Gastroesophageal sphincter (tissue), 4 donors: Measurements from ENCODE around the gene MARK2. TPM values are rescaled to one million over a fixed set of nuclear protein-coding genes. Genes with fewer than 3 reads are reported as not detected.

Experiments
- ATAC-seq: fragments of 150-250 bp; one replicate; pipeline ENCODE4 v1.9.1; 2016; ENCODE audit warnings: mild to moderate bottlenecking, moderate library complexity
- H3K27ac ChIP-seq, 4 donors: fragments of 200-600 bp; sonication (generic) in 3 of 4; 1 replicate in 3 of 4; 2 replicates in 1 of 4; pipeline ENCODE4 v1.5.1; 2016 to 2019
- H3K27me3 ChIP-seq: fragments of 200-600 bp; sonication (generic); one replicate; pipeline ENCODE4 v1.5.1; 2019
- H3K36me3 ChIP-seq, 2 donors: fragments of 200-600 bp; sonication (generic); one replicate each; pipeline ENCODE4 v1.5.1; 2019; ENCODE audit warnings: control low read depth in 1 of 2
- H3K4me1 ChIP-seq, 3 donors: fragments of 200-600 bp; sonication (generic); 1 replicate in 2 of 3; 2 replicates in 1 of 3; pipeline ENCODE4 v1.5.1; 2016 to 2019; ENCODE audit warnings: control low read depth in 2 of 3
- H3K4me3 ChIP-seq, 2 donors: fragments of 200-600 bp; sonication (generic); one replicate each; pipeline ENCODE4 v1.5.1; 2019; ENCODE audit warnings: mild to moderate bottlenecking in 1 of 2, moderate library complexity in 1 of 2
- H3K9me3 ChIP-seq, 3 donors: fragments of 200-600 bp; sonication (generic); one replicate each; pipeline ENCODE4 v1.5.1; 2017 to 2019; ENCODE audit warnings: control low read depth in 2 of 3
- EP300 ChIP-seq: sonication (generic); formaldehyde crosslinking; IDR thresholded peaks from one replicate; pipeline ENCODE4 v1.6.1; 2017; ENCODE audit warnings: antibody characterized with exemption, mild to moderate bottlenecking
- POLR2A ChIP-seq, 2 donors: fragments of 450-650 bp; IDR thresholded peaks; one replicate each; pipeline ENCODE4 v1.6.1; 2017; ENCODE audit warnings: antibody characterized with exemption in 2 of 2, mild to moderate bottlenecking in 2 of 2, moderate library complexity in 1 of 2
- POLR2AphosphoS5 ChIP-seq: sonication (generic); formaldehyde crosslinking; IDR thresholded peaks from one replicate; pipeline ENCODE4 v1.6.1; 2017; ENCODE audit warnings: antibody characterized with exemption
- WGBS, 2 donors: methylation state at CpG; one replicate each; pipeline ENCODE4 v1.1.5; 2018; ENCODE audit warnings: low coverage in 1 of 2; 5-methylcytosine and 5-hydroxymethylcytosine counted together
- total RNA-seq, 4 donors: library from RNA; depleted of rRNA; stranded (reverse); fragments of >200 nt; gene quantifications; one replicate each; pipeline ENCODE4 v1.1.0, GENCODE V29; 2016
- TF ChIP-seq, protein P1 (sequence below), 4 experiments: fragments of 200-600 bp in 2 of 4; fragments of 450-650 bp in 2 of 4; sonication (generic) in 1 of 4; IDR thresholded peaks; one replicate each; pipeline ENCODE4 v1.5.1; 2017 to 2019; ENCODE audit warnings: antibody characterized with exemption in 4 of 4, mild to moderate bottlenecking in 2 of 4, moderate library complexity in 2 of 4

MARK2 gene
- total RNA-seq, 4 donors from 2014 or later, result 17.4 to 42.5 (median 23.8) TPM

DNA sequence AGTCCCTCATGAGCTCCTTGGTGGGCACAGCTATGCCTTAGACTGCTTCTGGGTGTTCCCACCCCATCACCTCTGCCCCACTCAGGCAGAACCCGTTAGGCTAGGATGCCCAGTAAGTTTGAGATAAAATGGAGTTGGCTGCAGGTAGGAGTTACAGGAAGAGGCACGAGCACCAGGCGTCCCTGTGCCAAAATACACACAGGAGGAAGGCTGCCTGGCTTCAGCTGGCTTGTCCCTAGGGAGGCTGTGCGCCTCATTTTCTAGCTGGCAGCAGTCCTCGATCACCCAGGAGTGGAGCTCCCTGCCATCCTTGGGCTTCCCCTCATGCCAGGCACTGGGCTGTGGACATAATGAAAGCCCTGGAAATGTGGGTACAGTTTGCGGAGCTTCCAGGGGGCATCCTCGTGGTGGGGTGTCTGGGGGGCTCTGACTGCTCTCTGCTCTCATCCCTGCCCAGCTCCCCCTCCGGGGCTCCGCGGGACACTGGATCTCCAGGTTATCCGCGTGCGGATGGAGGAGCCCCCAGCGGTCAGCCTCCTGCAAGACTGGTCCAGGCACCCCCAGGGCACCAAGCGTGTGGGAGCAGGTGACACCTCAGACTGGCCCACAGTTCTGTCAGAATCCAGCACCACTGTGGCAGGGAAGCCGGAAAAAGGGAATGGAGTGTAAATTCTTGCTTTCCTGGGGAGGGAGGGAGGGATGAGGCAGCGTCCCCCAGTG is 12.3 kb upstream of the MARK2 start:
- Histone ChIP-seq H3K4me1 (no peaks in the 10 kb centered on the region), H3K27me3 (no peaks in the 10 kb centered on the region), H3K4me3 (no peak overlapping the region), H3K36me3 (peaks cover 0 to 69% of the 10 kb centered on the region in 2 donors), H3K9me3 (no peaks in the 10 kb centered on the region), H3K27ac (no peak overlapping the region)
- 83 to 100% methylated on average over 1 to 2 of the region's 17 CpGs for WGBS, 2 donors
- TF ChIP-seq, protein P1, sequence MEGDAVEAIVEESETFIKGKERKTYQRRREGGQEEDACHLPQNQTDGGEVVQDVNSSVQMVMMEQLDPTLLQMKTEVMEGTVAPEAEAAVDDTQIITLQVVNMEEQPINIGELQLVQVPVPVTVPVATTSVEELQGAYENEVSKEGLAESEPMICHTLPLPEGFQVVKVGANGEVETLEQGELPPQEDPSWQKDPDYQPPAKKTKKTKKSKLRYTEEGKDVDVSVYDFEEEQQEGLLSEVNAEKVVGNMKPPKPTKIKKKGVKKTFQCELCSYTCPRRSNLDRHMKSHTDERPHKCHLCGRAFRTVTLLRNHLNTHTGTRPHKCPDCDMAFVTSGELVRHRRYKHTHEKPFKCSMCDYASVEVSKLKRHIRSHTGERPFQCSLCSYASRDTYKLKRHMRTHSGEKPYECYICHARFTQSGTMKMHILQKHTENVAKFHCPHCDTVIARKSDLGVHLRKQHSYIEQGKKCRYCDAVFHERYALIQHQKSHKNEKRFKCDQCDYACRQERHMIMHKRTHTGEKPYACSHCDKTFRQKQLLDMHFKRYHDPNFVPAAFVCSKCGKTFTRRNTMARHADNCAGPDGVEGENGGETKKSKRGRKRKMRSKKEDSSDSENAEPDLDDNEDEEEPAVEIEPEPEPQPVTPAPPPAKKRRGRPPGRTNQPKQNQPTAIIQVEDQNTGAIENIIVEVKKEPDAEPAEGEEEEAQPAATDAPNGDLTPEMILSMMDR (IDR thresholded peaks at IDR 0.05), result no peak
- TF ChIP-seq POLR2AphosphoS5, result no peak
- ATAC-seq, result no peak

DNA sequence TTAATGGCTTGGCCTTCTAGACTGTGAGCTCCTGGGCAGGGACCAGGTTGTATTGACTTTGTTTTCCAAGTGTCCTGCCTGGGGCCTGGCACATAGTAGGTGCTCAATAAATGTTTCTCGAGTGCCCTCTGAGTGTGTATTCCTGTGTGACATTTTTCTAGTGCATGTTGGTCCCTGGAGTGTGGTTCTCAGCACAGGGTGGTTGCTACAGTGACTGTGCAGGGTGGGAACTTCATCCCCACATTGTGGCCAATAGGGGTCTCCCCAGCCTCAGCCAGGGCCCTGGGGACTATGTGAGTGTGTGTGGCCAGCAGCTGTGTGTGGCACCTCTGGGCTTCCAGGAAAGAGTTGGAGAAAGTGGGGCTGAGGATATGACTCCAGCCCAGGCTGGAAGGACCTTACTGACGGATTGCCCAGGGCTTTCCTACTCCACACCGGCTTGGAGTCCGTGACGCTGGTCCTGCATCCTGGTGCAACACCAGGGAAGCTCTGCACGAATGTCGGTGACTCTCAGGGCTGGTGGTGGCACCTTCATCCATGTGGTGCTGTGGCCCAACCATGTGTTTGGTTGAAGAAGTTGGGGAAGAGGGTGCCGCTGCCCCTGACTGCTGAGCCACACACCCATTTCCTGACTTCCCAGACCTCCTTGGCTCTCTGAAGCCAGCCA is 9.0 kb upstream of the MARK2 start:
- H3K27ac ChIP-seq, result no peak overlapping the region
- H3K4me1 ChIP-seq, result no peaks in the 10 kb centered on the region
- H3K4me3 ChIP-seq, result no peak overlapping the region
- TF ChIP-seq, protein P1 (IDR thresholded peaks at IDR 0.05), result no peak
- TF ChIP-seq EP300 (no peak), POLR2A (IDR thresholded peaks at IDR 0.05) (no peak), POLR2AphosphoS5 (no peak)
- WGBS, 2 donors, result 60% methylated on average over 1 of the region's 8 CpGs
- H3K36me3 ChIP-seq, result peaks cover 0 to 36% of the 10 kb centered on the region in 2 donors
- ATAC-seq, result no peak
- no peaks in the 10 kb centered on the region for H3K9me3 ChIP-seq
- H3K27me3 ChIP-seq, result no peaks in the 10 kb centered on the region

DNA sequence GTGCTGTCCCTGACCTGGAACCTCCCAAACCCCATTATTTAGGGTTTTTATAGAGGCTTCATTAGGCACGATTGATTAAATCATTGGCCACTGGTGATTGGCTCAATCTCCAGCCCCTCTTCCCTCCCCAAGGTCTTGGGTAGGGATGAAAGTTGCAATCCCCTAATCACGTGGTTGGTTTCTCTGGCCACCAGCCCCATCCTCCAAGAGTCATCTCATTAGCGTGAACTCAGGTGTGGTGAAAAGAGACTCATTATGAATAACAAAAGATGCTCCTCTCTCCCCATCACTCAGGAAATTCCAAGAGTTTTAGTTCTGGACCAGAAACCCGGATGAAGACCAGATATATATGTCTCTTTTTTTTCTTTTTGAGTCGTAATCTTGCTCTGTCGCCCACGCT is 7.6 kb upstream of the MARK2 start:
- no peak overlapping the region for H3K4me3 ChIP-seq
- H3K9me3 ChIP-seq, result no peaks in the 10 kb centered on the region
- H3K36me3 ChIP-seq, result peaks cover 0 to 22% of the 10 kb centered on the region in 2 donors
- ATAC-seq, result no peak
- 79 to 80% methylated on average over 7 of the region's 7 CpGs for WGBS, 2 donors
- TF ChIP-seq POLR2AphosphoS5, result no peak
- no peaks in the 10 kb centered on the region for H3K27me3 ChIP-seq
- no peak overlapping the region for H3K27ac ChIP-seq
- no peaks in the 10 kb centered on the region for H3K4me1 ChIP-seq

- peaks cover 0 to 6% (median under 1%) of the 10 kb centered on the region in 3 donors for H3K4me1 ChIP-seq
- 86% methylated on average over 2 of the region's 2 CpGs; no CpG with 5 or more reads in 1 of the 2 donors for WGBS, 2 donors
- TF ChIP-seq POLR2AphosphoS5 (no peak), POLR2A (IDR thresholded peaks at IDR 0.05) (no peak), EP300 (no peak)
- TF ChIP-seq, protein P1 (IDR thresholded peaks at IDR 0.05), result no peak
- no peak for ATAC-seq
- peaks cover 0 to 12% of the 10 kb centered on the region in 2 donors for H3K36me3 ChIP-seq
- no peak overlapping the region for H3K4me3 ChIP-seq
- H3K27me3 ChIP-seq, result no peaks in the 10 kb centered on the region
- no peak overlapping the region for H3K27ac ChIP-seq
- no peaks in the 10 kb centered on the region for H3K9me3 ChIP-seq
Observed at GRCh38 chr11:63832336-63832735, 6.6 kb upstream of the MARK2 start.

GRCh38 chr11:63833048-63833447 is 5.9 kb upstream of the MARK2 start:
- 90% methylated on average over 2 of the region's 2 CpGs; no CpG with 5 or more reads in 1 of the 2 donors for WGBS, 2 donors
- Histone ChIP-seq H3K4me3 (no peak overlapping the region), H3K4me1 (peaks cover 0 to 13% (median 8%) of the 10 kb centered on the region in 3 donors), H3K36me3 (peaks cover 0 to 7% of the 10 kb centered on the region in 2 donors), H3K27me3 (no peaks in the 10 kb centered on the region), H3K9me3 (no peaks in the 10 kb centered on the region), H3K27ac (no peak overlapping the region)
- no peak for ATAC-seq
- TF ChIP-seq EP300 (no peak), POLR2AphosphoS5 (no peak), POLR2A (IDR thresholded peaks at IDR 0.05) (no peak)
- TF ChIP-seq, protein P1 (IDR thresholded peaks at IDR 0.05), result no peak
